GM12891 (cell line): ENCODE data around the gene NRXN3.

ENCODE experiments used
- PAX5 ChIP-seq: IDR thresholded peaks from 2 replicates; pipeline ENCODE4 v1.6.1; 2011; ENCODE audit warnings: low read length, moderate library complexity, mild to moderate bottlenecking; ENCODE audit not compliant: insufficient read depth, severe bottlenecking
- POLR2A ChIP-seq: IDR thresholded peaks from 2 replicates; pipeline ENCODE4 v1.6.1; 2011; ENCODE audit warnings: low read depth, low read length, control low read depth
- POLR2AphosphoS5 ChIP-seq: IDR thresholded peaks from 2 replicates; pipeline ENCODE4 v1.6.1; 2011; ENCODE audit warnings: low read depth, low read length, control low read depth

DNA sequence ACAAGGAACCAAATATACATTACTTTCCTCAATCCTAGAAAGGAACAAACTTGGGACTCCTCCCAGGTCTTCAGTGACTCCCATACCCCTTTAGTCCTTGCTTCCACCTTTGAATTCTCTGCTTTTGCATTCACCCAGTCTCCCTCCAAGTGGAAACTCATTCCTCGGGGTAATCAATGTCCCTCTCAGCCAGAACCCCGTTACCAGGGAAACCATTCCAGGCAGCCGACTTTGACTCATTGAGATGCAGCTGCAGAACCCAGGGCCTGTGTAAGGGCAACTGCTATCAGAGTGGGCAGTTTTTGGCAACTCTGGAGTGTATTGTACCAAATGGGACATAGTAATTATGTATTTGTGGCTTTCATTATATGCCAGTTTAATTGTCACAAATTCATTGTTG, 186.2 kb downstream of the NRXN3 start:
- TF ChIP-seq POLR2AphosphoS5 (no peak), POLR2A (no peak), PAX5 (no peak)
